ELR (cell line): ENCODE data around the gene SLC6A1.
A peak's percentile ranks its signal among the peaks of the same experiment; 100 is the strongest.

ENCODE experiments used
- DNase-seq: peaks from one replicate; pipeline ENCODE4 v3.0.0-alpha.2; 2015; ENCODE audit warnings: low read depth

SLC6A1 gene

GRCh38 chr3:10993729-10994065 lies 1.1 kb downstream of the SLC6A1 start:
- DNase-seq = no peak

- DNase-seq = no peak
Observed at GRCh38 chr3:10994306-10994705, 1.8 kb downstream of the SLC6A1 start.

- no peak for DNase-seq
Observed at GRCh38 chr3:10995871-10996270, 3.3 kb downstream of the SLC6A1 start.

GRCh38 chr3:10996345-10997013 lies 3.9 kb downstream of the SLC6A1 start:
- DNase-seq = no peak

- DNase-seq = no peak
Observed at GRCh38 chr3:10997196-10997595, 4.6 kb downstream of the SLC6A1 start.

- no peak for DNase-seq
Observed at GRCh38 chr3:10998542-10998941, 6.0 kb downstream of the SLC6A1 start.

- DNase-seq = no peak
Observed at GRCh38 chr3:10999221-11000107, 6.9 kb downstream of the SLC6A1 start.

GRCh38 chr3:11000528-11000927 lies 8.0 kb downstream of the SLC6A1 start:
- no peak for DNase-seq

GRCh38 chr3:11001020-11001657 lies 8.6 kb downstream of the SLC6A1 start:
- peak; percentile 6 for DNase-seq

GRCh38 chr3:11001658-11002021 lies 9.1 kb downstream of the SLC6A1 start:
- DNase-seq = no peak

- DNase-seq = no peak
Observed at GRCh38 chr3:11002371-11002807, 9.8 kb downstream of the SLC6A1 start.

GRCh38 chr3:11004563-11004962 lies 12.0 kb downstream of the SLC6A1 start:
- DNase-seq = no peak

GRCh38 chr3:11005686-11006256 lies 13.2 kb downstream of the SLC6A1 start:
- no peak for DNase-seq

GRCh38 chr3:11006986-11007933 lies 14.7 kb downstream of the SLC6A1 start:
- DNase-seq = no peak

GRCh38 chr3:11009898-11010297 lies 17.4 kb downstream of the SLC6A1 start:
- DNase-seq = no peak

- DNase-seq = no peak
Observed at GRCh38 chr3:11010426-11011165, 18.0 kb downstream of the SLC6A1 start.

- no peak for DNase-seq
Observed at GRCh38 chr3:11014253-11014652, 21.7 kb downstream of the SLC6A1 start.

- no peak for DNase-seq
Observed at GRCh38 chr3:11014752-11015151, 22.2 kb downstream of the SLC6A1 start.

GRCh38 chr3:11015369-11015768 lies 22.8 kb downstream of the SLC6A1 start:
- no peak for DNase-seq

- no peak for DNase-seq
Observed at GRCh38 chr3:11016727-11017126, 24.2 kb downstream of the SLC6A1 start.
